ENCODE data around the gene SHANK1.

The SHANK1 gene

GRCh38 chr19:50628551-50628950 lies 91.1 kb downstream of the SHANK1 start:
- no peak for TF ChIP-seq USF1 (IDR thresholded peaks at IDR 0.05)
- TF ChIP-seq TCF12 (IDR thresholded peaks at IDR 0.05; ENCODE audit: low read depth): no peak
- no peak for TF ChIP-seq EP300 (IDR thresholded peaks at IDR 0.05; ENCODE audit: borderline replicate concordance)
- no peak for TF ChIP-seq REST (IDR thresholded peaks at IDR 0.05; ENCODE audit: low read depth)
- TF ChIP-seq RAD21 (IDR thresholded peaks at IDR 0.05; ENCODE audit: low read depth): no peak

GRCh38 chr19:50628146-50628545 lies 91.5 kb downstream of the SHANK1 start:
- no peak for TF ChIP-seq RAD21 (IDR thresholded peaks at IDR 0.05; ENCODE audit: low read depth)
- no peak for TF ChIP-seq NFIC (IDR thresholded peaks at IDR 0.05)
- no peak for TF ChIP-seq MAX (IDR thresholded peaks at IDR 0.05)
- no peak for TF ChIP-seq TCF12 (IDR thresholded peaks at IDR 0.05; ENCODE audit: low read depth)
- TF ChIP-seq CEBPB (IDR thresholded peaks at IDR 0.05): no peak
- TF ChIP-seq CREB1 (IDR thresholded peaks at IDR 0.05; ENCODE audit: low read depth): no peak
- TF ChIP-seq EGR1 (IDR thresholded peaks at IDR 0.05): no peak
- TF ChIP-seq USF1 (IDR thresholded peaks at IDR 0.05): no peak
- TF ChIP-seq YY1 (IDR thresholded peaks at IDR 0.05; ENCODE audit: low read depth): no peak
- no peak for TF ChIP-seq FOXM1 (IDR thresholded peaks at IDR 0.05; ENCODE audit: borderline replicate concordance, low read depth)
- no peak for TF ChIP-seq EP300 (IDR thresholded peaks at IDR 0.05; ENCODE audit: borderline replicate concordance)
- TF ChIP-seq ZBTB7A (IDR thresholded peaks at IDR 0.05; ENCODE audit: low read depth): no peak
- no peak for TF ChIP-seq TEAD4 (IDR thresholded peaks at IDR 0.05)
- TF ChIP-seq TAF1 (IDR thresholded peaks at IDR 0.05; ENCODE audit: low read depth): no peak
- no peak for TF ChIP-seq REST (IDR thresholded peaks at IDR 0.05; ENCODE audit: low read depth)

- TF ChIP-seq FOXM1 (IDR thresholded peaks at IDR 0.05; ENCODE audit: borderline replicate concordance, low read depth): no peak
- TF ChIP-seq TEAD4 (IDR thresholded peaks at IDR 0.05): no peak
- TF ChIP-seq USF1 (IDR thresholded peaks at IDR 0.05): no peak
- TF ChIP-seq NFIC (IDR thresholded peaks at IDR 0.05): no peak
- no peak for TF ChIP-seq RAD21 (IDR thresholded peaks at IDR 0.05; ENCODE audit: low read depth)
- TF ChIP-seq TAF1 (IDR thresholded peaks at IDR 0.05; ENCODE audit: low read depth): no peak
- TF ChIP-seq MAX (IDR thresholded peaks at IDR 0.05): no peak
- no peak for TF ChIP-seq EGR1 (IDR thresholded peaks at IDR 0.05)
- TF ChIP-seq REST (IDR thresholded peaks at IDR 0.05; ENCODE audit: low read depth): no peak
- no peak for TF ChIP-seq ZBTB7A (IDR thresholded peaks at IDR 0.05; ENCODE audit: low read depth)
- no peak for TF ChIP-seq CREB1 (IDR thresholded peaks at IDR 0.05; ENCODE audit: low read depth)
- TF ChIP-seq EP300 (IDR thresholded peaks at IDR 0.05; ENCODE audit: borderline replicate concordance): no peak
- TF ChIP-seq CEBPB (IDR thresholded peaks at IDR 0.05): no peak
- no peak for TF ChIP-seq YY1 (IDR thresholded peaks at IDR 0.05; ENCODE audit: low read depth)
- TF ChIP-seq TCF12 (IDR thresholded peaks at IDR 0.05; ENCODE audit: low read depth): no peak
Observed at GRCh38 chr19:50626795-50627194, 92.8 kb downstream of the SHANK1 start.

GRCh38 chr19:50626011-50626410 lies 93.6 kb downstream of the SHANK1 start:
- TF ChIP-seq CREB1 (IDR thresholded peaks at IDR 0.05; ENCODE audit: low read depth) (no peak), ZBTB7A (IDR thresholded peaks at IDR 0.05; ENCODE audit: low read depth) (no peak), TEAD4 (IDR thresholded peaks at IDR 0.05) (no peak), YY1 (IDR thresholded peaks at IDR 0.05; ENCODE audit: low read depth) (no peak), TCF12 (IDR thresholded peaks at IDR 0.05; ENCODE audit: low read depth) (no peak), REST (IDR thresholded peaks at IDR 0.05; ENCODE audit: low read depth) (no peak), RAD21 (IDR thresholded peaks at IDR 0.05; ENCODE audit: low read depth) (no peak), TAF1 (IDR thresholded peaks at IDR 0.05; ENCODE audit: low read depth) (no peak), EP300 (IDR thresholded peaks at IDR 0.05; ENCODE audit: borderline replicate concordance) (no peak), FOXM1 (IDR thresholded peaks at IDR 0.05; ENCODE audit: borderline replicate concordance, low read depth) (no peak), CEBPB (IDR thresholded peaks at IDR 0.05) (no peak), USF1 (IDR thresholded peaks at IDR 0.05) (no peak), MAX (IDR thresholded peaks at IDR 0.05) (no peak)

Data from Ishikawa (cell line).